Activated T-helper 17 cell treated with anti-CD3 and anti-CD28 coated beads, Interleukin-2, amount 50 U/mL, for 72 hours (primary cell): ENCODE data around the gene RNF39. TPM values are rescaled to one million over a fixed set of nuclear protein-coding genes. Genes with fewer than 3 reads are reported as not detected.

ENCODE experiments used
- ATAC-seq: fragments of 150-1000 bp; cut with Tn5 transposase; replicated peaks from 2 replicates; pipeline ENCODE4 v1.10.0; 2021; ENCODE audit warnings: mild to moderate bottlenecking, moderate library complexity
- H3K27ac Mint-ChIP-seq: one replicate; pipeline ENCODE4 v1.8.0; 2022; ENCODE audit warnings: mixed read lengths
- H3K27me3 Mint-ChIP-seq: one replicate; pipeline ENCODE4 v1.8.0; 2022; ENCODE audit warnings: mixed read lengths
- H3K36me3 Mint-ChIP-seq: one replicate; pipeline ENCODE4 v1.8.0; 2022; ENCODE audit warnings: low read depth, mild to moderate bottlenecking, mixed read lengths
- H3K4me1 Mint-ChIP-seq: one replicate; pipeline ENCODE4 v1.8.0; 2022; ENCODE audit warnings: mixed read lengths
- H3K4me3 Mint-ChIP-seq: one replicate; pipeline ENCODE4 v1.8.0; 2022; ENCODE audit warnings: mild to moderate bottlenecking, mixed read lengths
- H3K9me3 Mint-ChIP-seq: one replicate; pipeline ENCODE4 v1.8.0; 2022; ENCODE audit warnings: mixed read lengths
- total RNA-seq, 2 donors: library from RNA; stranded (reverse); gene quantifications; one replicate each; pipeline ENCODE4 v1.2.3, GENCODE V29; 2022

RNF39 gene
- total RNA-seq, 2 donors from 2014 or later, result not detected

- H3K27me3 Mint-ChIP-seq, result peaks cover 25% of the 10 kb centered on the region
- peak overlapping the region; percentile 68 for H3K4me3 Mint-ChIP-seq
- H3K27ac Mint-ChIP-seq, result no peak overlapping the region
- ATAC-seq, result no peak
- no peaks in the 10 kb centered on the region for H3K9me3 Mint-ChIP-seq
- H3K4me1 Mint-ChIP-seq, result peaks cover 39% of the 10 kb centered on the region
- H3K36me3 Mint-ChIP-seq, result peaks cover 10% of the 10 kb centered on the region
These were observed 492 bp upstream of the RNF39 start for GRCh38 chr6:30075790-30076732.

DNA sequence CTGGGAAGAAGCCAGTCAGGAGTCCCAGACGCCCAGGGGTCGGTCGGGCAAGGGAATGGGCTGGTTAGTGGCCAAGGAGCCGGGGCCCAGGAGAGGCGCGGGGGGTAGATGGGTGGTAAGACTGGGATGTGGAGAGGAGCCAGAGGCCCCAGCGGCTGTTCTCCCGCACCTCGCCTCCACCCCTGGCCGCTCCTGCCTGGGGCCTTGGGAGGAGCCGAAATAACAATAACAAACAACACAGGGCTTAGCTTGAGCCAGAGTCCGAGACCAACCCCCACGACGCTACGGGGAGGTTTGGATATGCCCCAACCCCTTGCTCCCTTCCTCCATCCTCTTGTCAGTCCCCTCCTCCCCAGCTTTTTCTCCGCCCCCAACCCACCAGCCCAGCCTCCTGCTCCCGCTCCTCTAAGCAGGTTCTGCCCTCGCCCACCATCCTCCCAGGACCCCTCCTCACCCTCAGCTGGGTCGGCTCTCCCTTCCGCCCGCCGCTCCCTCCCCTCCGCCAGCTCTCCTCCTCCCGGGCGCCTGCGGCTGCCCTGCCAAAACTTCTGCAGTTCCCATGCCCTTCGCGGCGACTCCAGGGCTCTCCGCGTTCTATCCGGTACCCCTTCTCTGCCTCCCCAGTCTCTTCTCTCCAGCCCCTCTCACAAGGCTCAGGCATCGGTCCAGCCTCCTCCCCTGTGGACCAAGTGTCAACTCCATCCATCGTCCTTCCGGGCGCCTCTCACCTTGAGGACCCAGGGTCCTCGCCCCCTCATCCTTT, 1.1 kb downstream of the RNF39 start:
- Mint-ChIP-seq H3K27me3 (peaks cover 32% of the 10 kb centered on the region), H3K4me3 (peak overlapping the region; percentile 68), H3K9me3 (no peaks in the 10 kb centered on the region), H3K4me1 (peaks cover 53% of the 10 kb centered on the region), H3K27ac (no peak overlapping the region), H3K36me3 (peaks cover 25% of the 10 kb centered on the region)
- ATAC-seq, result no peak

GRCh38 chr6:30073489-30074235, 1.9 kb downstream of the RNF39 start:
- no peak for ATAC-seq
- Mint-ChIP-seq H3K4me3 (peak overlapping the region; percentile 68), H3K9me3 (no peaks in the 10 kb centered on the region), H3K27me3 (peaks cover 32% of the 10 kb centered on the region), H3K27ac (no peak overlapping the region), H3K36me3 (peaks cover 33% of the 10 kb centered on the region), H3K4me1 (peaks cover 53% of the 10 kb centered on the region)

DNA sequence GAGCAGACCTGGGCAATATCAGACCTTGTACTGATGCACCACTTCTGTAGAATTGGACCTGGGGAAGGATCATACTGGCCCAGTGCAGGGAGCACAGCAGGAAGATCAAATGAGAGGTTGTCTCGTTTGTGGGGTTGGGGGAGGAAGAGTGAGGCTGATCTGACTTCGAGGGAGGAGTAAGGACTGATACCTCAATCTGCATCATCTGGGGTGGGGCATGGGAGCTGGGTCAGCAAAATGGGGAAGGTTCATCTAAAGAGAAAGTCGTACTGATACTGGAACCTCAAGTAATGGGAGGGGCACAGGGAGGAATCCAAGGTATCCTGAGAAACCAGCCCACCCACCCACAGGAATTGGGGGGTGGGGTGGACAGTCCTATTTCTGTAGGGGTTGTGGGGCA, 3.7 kb downstream of the RNF39 start:
- no peak for ATAC-seq
- Mint-ChIP-seq H3K36me3 (peaks cover 51% of the 10 kb centered on the region), H3K27me3 (peaks cover 32% of the 10 kb centered on the region), H3K4me3 (peak overlapping the region; percentile 2), H3K9me3 (no peaks in the 10 kb centered on the region), H3K4me1 (peaks cover 57% of the 10 kb centered on the region), H3K27ac (no peak overlapping the region)

DNA sequence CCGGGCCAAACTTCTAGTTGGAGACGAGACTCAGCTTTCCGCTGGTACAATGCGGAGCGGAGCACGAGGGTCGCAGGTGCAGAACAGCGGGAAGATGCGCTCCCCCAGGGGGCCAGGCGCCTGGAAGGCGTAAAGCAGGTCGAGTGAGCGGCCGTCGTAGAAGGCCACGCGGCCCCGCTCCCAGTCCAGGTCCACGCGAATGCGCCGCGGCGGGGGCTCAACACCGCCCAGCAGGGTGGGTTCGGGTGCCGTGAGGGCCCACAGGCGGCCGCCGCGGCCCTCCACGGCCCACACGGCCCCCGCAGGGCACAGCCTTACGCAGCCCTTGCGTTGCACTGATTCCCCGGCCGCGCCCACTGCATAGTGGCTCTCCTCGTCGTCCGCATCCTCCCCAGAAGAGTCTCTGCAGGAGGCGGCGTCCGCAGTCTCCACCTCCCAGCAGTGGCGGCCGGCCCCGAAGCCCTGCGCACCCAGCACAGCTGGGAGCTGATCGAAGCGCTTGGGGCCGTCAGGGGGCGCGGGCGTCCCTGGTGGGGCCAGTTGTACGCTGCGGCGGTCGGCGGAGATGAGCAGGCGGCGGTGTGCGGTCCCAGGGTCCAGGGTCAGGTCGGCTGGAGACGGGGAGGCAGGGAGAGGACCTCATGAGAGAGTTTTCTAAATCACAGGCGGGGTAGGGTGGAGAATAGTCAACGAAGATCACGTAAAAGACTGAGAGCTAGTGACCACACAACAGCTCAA, 4.3 kb downstream of the RNF39 start:
- peaks cover 51% of the 10 kb centered on the region for H3K4me1 Mint-ChIP-seq
- no peak for ATAC-seq
- peaks cover 57% of the 10 kb centered on the region for H3K36me3 Mint-ChIP-seq
- H3K4me3 Mint-ChIP-seq, result peak overlapping the region; percentile 31
- peak overlapping the region; percentile 8 for H3K27ac Mint-ChIP-seq
- H3K9me3 Mint-ChIP-seq, result no peaks in the 10 kb centered on the region
- H3K27me3 Mint-ChIP-seq, result peaks cover 32% of the 10 kb centered on the region

GRCh38 chr6:30067460-30068139, 8.0 kb downstream of the RNF39 start:
- peaks cover 42% of the 10 kb centered on the region for H3K4me1 Mint-ChIP-seq
- ATAC-seq, result no peak
- H3K27ac Mint-ChIP-seq, result peak overlapping the region; percentile 93
- no peaks in the 10 kb centered on the region for H3K9me3 Mint-ChIP-seq
- peaks cover 18% of the 10 kb centered on the region for H3K27me3 Mint-ChIP-seq
- H3K4me3 Mint-ChIP-seq, result peak overlapping the region; percentile 87
- peaks cover 89% of the 10 kb centered on the region for H3K36me3 Mint-ChIP-seq

DNA sequence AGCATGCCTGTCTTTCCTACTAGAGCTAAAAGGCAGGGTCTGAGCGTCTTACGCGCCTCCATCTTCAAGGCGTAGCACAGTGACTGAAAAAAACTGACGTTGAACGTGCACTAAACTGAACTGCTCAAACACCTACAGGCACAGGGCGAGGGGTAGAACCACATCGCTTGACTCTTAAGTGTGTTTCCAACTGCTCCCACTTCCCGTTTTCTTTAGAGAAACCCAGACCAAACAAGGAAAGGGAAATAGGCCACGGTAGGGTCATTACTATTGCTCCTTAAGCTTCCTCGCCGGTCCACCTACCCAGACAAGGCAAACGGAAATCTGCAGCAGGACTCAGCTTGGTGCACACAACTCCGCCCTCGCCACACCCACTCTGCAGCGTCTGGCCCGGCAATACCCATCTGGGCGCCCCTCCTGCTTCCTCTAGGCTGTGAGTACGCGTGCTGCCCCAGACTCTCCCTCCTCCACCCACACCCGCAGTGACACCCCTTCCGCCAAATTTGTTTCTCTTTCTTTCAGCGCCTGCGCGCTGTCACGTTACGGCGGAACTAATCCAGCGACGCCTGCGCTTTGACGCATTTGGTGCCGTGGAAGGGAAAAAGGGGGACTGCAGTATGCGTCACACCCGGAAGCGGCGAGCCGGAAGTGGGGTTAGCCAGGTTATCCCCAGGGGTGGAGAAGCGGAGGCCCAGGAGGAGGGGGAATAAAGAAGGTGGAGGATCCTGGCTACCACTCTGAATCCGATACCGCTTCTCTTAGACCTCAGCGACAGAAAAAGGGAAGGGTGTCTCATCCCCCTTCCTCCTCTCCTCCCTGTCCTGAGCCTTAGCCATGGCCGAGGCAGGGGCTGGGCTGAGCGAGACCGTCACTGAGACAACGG, 8.8 kb downstream of the RNF39 start, which contains the start of gene PPP1R11:
TSS of gene PPP1R11 (plus strand) at position 622 of the 883 bp plus-strand sequence. CDS start at position 835, 213 bp downstream.
- H3K36me3 Mint-ChIP-seq, result peaks cover 88% of the 10 kb centered on the region
- peaks cover 11% of the 10 kb centered on the region for H3K27me3 Mint-ChIP-seq
- peak within 1 kb of the TSS; percentile 87 for H3K4me3 Mint-ChIP-seq
- peaks cover 39% of the 10 kb centered on the region for H3K4me1 Mint-ChIP-seq
- ATAC-seq, result peak; percentile 97
- peak within 1 kb of the TSS; percentile 93 for H3K27ac Mint-ChIP-seq
- no peaks in the 10 kb centered on the region for H3K9me3 Mint-ChIP-seq

DNA sequence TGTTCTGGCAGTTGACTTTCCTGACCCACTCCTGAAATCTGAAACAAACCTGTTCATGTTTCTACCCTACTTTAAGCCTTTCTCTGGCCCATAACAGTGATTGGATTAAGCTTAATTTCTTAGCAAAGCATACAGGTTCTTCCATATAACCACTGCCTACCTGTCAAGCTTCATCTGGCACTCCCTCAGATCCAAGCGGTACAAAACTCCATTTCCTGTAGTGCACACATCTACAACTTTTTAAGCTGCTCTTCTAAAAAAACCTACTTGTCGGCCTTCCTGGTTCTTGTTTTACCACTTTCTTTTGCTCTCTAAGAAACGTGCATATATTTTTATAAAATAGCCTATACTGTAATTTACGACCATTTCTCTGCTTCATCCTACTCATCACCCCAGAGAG, 9.5 kb downstream of the RNF39 start:
- no peak for ATAC-seq
- Mint-ChIP-seq H3K36me3 (peaks cover 91% of the 10 kb centered on the region), H3K27me3 (peaks cover 8% of the 10 kb centered on the region), H3K4me1 (peaks cover 38% of the 10 kb centered on the region), H3K4me3 (peak overlapping the region; percentile 87), H3K9me3 (no peaks in the 10 kb centered on the region), H3K27ac (peak overlapping the region; percentile 93)

- no peak for ATAC-seq
- Mint-ChIP-seq H3K4me1 (peaks cover 21% of the 10 kb centered on the region), H3K27ac (peak overlapping the region; percentile 75), H3K36me3 (peaks cover 68% of the 10 kb centered on the region), H3K27me3 (no peaks in the 10 kb centered on the region), H3K9me3 (no peaks in the 10 kb centered on the region), H3K4me3 (peak overlapping the region; percentile 96)
These were observed 12.3 kb downstream of the RNF39 start for GRCh38 chr6:30063315-30063714.

DNA sequence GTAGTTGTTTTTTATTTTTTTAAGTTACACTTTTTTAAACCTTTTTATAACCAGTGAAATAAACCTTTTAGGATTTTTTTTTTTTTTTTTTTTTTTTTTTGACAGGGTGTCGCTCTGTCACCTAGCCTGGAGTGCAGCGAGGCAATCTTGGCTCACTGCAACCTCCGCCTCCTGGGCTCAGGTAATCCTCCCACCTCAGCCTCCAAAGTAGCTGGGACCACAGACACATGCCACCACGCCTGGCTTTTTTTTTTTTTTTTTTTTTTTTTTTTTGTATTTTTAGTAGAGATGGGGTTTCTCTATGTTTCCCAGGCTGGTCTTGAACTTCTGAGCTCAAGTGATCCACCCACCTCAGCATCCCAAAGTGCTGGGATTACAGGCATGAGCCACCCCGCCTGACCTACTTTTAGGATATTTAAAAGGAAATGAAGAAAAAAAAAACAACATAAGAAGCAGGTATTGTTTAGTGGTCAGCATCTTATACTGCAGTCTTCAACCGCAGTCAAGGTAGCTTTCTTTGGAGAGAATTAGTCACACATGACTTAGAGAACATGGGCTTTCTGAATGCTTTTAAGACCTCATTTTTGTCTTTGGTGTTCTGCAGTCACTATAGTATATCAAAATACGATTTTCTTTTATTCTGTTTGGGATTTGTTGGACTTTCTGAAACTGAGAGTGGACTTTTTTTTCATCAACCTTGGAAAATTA, 12.9 kb downstream of the RNF39 start:
- Mint-ChIP-seq H3K9me3 (no peaks in the 10 kb centered on the region), H3K27ac (peak overlapping the region; percentile 75), H3K36me3 (peaks cover 64% of the 10 kb centered on the region), H3K4me1 (peaks cover 14% of the 10 kb centered on the region), H3K27me3 (no peaks in the 10 kb centered on the region), H3K4me3 (peak overlapping the region; percentile 96)
- peak; percentile 3 for ATAC-seq

DNA sequence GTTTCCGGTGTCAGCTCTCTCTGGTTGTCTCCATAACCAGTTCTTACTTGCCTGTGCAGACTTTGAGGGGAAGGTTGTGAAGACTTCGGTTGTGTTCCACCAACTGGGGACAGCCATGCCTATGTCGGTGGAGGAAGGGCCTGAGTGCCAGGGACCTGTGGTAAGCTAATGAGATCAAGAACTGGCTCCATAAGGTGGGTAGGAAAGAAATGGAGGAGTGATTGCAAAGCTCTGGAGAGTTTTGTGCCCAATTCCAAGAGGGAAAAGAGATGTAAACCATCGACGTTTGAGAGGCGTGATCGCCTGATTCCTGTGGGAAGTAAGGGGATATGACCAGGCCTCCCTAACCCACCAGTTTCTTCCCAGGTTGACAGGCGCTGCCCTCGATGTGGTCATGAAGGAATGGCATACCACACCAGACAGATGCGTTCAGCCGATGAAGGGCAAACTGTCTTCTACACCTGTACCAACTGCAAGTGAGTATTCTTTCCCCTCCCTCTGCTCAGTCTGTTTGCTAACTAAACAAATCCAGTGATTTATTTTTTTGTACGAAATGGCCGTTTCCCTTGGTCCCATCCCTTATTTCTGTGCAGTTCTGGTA, 13.6 kb downstream of the RNF39 start:
- peak overlapping the region; percentile 96 for H3K4me3 Mint-ChIP-seq
- H3K27ac Mint-ChIP-seq, result peak overlapping the region; percentile 95
- peaks cover 64% of the 10 kb centered on the region for H3K36me3 Mint-ChIP-seq
- ATAC-seq, result peak; percentile 49
- peaks cover 10% of the 10 kb centered on the region for H3K4me1 Mint-ChIP-seq
- H3K27me3 Mint-ChIP-seq, result no peaks in the 10 kb centered on the region
- no peaks in the 10 kb centered on the region for H3K9me3 Mint-ChIP-seq
